Loucy (cell line): ENCODE data around the gene STT3B.
"Not testable (repeated sequence)": the region's sequence is repeated elsewhere in the genome, so short reads cannot be mapped to it uniquely, and the experiment has no call there.

Experiments used
- EZH2phosphoT487 ChIP-seq: fragments of 200-600 bp; IDR thresholded peaks from 2 replicates; pipeline ENCODE4 v1.6.1; 2018; ENCODE audit warnings: antibody characterized with exemption, mild to moderate bottlenecking, moderate library complexity, borderline replicate concordance
- TF ChIP-seq, protein P1 (sequence below): fragments of 200-600 bp; sonication (generic); conservative IDR thresholded peaks from 2 replicates; pipeline ENCODE4 v1.5.1; 2014; ENCODE audit warnings: mild to moderate bottlenecking, antibody characterized with exemption, low read length

DNA sequence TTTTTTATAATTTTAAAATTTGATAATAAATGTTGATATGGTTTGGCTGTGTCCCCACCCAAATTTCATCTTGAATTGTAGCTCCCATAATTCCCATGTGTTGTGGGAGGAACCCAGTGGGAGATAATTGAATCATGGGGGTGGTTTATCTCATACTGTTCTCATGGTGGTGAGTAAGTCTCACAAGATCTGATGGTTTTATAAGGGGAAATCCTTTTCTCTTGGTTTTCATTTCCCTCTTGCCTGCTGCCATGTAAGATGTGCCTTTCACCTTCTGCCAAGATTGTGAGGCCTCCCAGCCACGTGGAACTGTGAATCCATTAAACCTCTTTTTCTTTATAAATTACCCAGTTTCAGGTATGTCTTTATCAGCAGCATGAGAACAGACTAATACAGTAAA, 72.6 kb downstream of the STT3B start:
- TF ChIP-seq, protein P1, sequence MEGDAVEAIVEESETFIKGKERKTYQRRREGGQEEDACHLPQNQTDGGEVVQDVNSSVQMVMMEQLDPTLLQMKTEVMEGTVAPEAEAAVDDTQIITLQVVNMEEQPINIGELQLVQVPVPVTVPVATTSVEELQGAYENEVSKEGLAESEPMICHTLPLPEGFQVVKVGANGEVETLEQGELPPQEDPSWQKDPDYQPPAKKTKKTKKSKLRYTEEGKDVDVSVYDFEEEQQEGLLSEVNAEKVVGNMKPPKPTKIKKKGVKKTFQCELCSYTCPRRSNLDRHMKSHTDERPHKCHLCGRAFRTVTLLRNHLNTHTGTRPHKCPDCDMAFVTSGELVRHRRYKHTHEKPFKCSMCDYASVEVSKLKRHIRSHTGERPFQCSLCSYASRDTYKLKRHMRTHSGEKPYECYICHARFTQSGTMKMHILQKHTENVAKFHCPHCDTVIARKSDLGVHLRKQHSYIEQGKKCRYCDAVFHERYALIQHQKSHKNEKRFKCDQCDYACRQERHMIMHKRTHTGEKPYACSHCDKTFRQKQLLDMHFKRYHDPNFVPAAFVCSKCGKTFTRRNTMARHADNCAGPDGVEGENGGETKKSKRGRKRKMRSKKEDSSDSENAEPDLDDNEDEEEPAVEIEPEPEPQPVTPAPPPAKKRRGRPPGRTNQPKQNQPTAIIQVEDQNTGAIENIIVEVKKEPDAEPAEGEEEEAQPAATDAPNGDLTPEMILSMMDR, result not testable (repeated sequence)
- TF ChIP-seq EZH2phosphoT487, result not testable (repeated sequence)
